ENCODE data around the gene MMP11.

GRCh38 chr22:23774114-23774921, 1.7 kb downstream of the MMP11 start:
- TF ChIP-seq CTCF (IDR thresholded peaks at IDR 0.05; ENCODE audit: low read depth, low read length) (no peak), EZH2phosphoT487 (IDR thresholded peaks at IDR 0.05; ENCODE audit: low read depth) (no peak)
